Measurements from ENCODE around the gene MTX1.

MTX1 gene

GRCh38 chr1:155174324-155175280 is 33.9 kb upstream of the MTX1 start:
- peak; percentile 85 for DNase-seq (ENCODE audit: low spot score)

DNA sequence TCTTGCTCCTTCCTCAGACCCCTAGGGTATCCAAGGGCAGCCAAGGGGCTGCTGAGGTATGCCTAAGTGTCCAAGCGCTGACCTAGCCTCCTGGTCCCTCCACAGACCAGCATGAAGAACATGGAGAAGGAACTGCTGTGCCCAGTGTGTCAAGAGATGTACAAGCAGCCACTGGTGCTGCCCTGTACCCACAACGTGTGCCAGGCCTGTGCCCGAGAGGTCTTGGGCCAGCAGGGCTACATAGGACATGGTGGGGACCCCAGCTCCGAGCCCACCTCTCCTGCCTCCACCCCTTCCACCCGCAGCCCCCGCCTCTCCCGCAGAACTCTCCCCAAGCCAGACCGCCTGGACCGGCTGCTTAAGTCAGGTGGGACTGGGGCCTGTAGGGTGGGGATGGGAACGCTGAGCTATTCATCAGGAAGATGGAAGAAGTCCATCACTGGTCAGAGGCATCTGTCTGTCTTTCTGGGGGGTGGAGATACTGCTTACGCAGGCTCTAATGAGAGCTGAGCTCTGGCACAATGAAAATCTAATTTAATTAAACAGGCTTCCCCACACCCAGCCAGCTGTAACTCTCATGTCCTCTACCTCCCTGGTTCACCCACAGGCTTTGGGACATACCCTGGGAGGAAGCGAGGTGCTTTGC is 33.1 kb upstream of the MTX1 start:
- no peak for DNase-seq (ENCODE audit: low spot score)

DNA sequence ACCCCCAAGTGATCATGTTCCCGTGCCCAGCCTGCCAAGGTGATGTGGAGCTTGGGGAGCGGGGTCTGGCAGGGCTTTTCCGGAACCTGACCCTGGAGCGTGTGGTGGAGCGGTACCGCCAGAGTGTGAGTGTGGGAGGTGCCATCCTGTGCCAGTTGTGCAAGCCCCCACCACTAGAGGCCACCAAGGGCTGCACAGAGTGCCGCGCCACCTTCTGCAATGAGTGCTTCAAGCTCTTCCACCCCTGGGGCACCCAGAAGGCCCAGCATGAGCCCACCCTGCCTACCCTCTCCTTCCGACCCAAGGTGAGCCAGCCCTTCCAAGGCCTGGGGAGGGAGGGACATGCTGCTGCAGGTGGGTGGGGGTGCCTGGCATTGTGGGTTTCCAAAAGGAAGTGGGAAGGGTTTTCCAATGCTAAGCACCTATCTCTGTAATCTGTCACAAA is 32.5 kb upstream of the MTX1 start:
- DNase-seq (ENCODE audit: low spot score): no peak

- DNase-seq (ENCODE audit: low spot score): peak; percentile 93
Observed at GRCh38 chr1:155176544-155177071, 31.9 kb upstream of the MTX1 start.

DNA sequence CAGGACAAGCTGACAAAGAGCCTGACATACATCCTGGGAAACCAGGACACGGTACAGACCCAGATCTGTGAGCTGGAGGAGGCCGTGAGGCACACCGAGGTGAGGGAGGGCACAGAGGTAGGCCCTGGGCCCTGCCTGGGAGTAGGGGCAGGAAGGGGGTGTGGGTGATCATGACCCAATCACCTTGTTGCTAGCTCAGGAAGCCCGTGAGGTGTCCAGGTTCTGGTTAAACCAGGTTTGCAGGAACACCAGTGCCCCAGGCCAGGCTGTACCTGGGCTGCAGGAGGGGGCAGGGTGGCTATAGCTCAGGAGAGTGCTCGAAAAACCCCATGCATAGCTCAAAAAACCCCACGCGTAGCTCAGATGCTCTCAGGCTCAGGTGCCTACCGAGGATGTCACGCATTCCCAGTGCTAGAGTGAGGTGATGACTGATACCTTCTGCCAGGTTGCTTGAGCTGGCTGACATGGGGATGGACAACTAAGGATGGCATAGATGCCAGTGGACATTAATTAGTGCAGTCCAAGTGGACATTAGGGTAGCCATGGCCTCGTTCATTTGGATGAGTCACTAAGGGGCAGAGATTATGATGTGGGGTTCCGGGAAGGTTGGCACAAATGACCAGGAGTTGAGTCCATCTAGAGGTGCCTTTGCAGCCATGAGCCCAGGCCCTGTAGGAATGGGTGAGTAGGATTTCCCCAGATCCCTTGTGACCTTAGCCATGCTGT is 31.1 kb upstream of the MTX1 start:
- no peak for DNase-seq (ENCODE audit: low spot score)

- DNase-seq (ENCODE audit: low spot score): no peak
Observed at GRCh38 chr1:155177918-155178281, 30.6 kb upstream of the MTX1 start.

GRCh38 chr1:155178441-155179111 is 29.9 kb upstream of the MTX1 start:
- DNase-seq (ENCODE audit: low spot score): no peak

- no peak for DNase-seq (ENCODE audit: low spot score)
Observed at GRCh38 chr1:155179112-155180031, 29.1 kb upstream of the MTX1 start.

- no peak for DNase-seq (ENCODE audit: low spot score)
Observed at GRCh38 chr1:155181371-155182051, 27.0 kb upstream of the MTX1 start.

DNA sequence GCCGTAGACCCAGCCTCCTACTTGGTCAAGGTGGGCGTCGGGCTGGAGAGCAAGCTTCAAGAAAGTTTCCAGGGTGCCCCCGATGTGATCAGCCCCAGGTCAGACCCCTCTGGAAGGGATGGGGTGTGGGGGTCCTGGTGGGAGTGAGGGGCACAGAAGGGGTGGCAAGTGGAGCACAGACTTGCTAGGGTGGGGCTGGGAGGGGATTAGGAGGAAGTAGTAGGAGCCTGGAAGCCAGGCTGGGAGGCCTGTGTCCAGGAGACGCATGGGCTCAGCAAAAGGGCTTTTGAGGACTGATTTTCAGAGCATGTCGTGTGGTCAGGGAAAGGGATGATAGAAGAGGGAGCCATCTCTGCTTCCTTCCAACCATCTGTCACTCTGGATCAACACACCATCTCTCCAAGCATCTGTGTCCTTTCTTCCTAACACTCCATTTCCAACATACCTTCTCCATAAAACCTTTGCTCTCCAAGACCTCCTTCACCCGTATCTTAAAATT is 26.4 kb upstream of the MTX1 start:
- DNase-seq (ENCODE audit: low spot score): no peak

- DNase-seq (ENCODE audit: low spot score): no peak
Observed at GRCh38 chr1:155183775-155184221, 24.7 kb upstream of the MTX1 start.

- DNase-seq (ENCODE audit: low spot score): no peak
Observed at GRCh38 chr1:155184351-155184811, 24.1 kb upstream of the MTX1 start.

DNA sequence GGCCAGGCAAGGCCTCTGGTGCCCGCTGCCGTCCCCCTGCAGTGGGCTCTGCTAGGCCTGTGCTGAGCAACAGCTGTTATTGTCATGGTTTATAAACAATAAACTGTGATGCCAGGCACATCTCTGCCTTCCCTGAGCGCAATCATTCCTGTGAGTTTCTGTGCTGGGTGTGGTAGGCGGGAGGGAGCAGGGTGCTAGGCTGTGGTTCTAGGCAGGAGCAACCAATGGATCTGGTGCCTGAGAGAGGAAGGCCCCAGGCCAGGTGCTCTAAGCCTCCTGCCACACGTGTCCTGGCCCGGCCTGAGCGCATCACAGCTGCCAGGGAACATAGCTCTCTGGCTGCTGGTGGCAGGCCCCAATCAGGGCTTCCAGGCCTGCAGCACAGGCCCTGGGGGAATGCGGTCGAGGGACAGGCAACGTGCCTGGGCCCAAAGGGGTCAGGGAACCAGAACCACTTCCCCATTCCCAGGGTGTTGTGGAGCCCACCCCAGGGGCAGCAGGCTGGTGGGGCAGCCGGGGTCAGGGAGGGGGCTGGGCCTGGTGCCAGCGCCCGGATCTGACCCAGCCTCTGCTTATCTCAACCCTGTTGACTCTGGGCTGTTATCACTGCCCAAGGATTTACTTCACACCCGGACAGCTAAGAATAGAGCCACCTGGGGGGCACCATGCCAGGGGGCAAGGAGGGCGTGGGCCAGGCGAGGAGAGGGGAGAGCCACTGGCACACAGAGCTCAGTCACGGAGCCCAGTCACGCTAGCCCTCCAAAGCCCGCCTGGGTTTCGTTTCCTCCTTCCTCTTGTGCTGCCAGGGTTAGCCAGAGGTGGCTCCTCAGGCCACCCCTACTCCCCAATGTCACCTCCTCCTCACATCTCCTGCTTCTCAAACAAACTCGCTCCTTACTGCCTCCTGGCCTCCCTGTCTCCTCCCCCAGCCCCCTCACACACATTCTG is 23.4 kb upstream of the MTX1 start:
- DNase-seq (ENCODE audit: low spot score): no peak

- no peak for DNase-seq (ENCODE audit: low spot score)
Observed at GRCh38 chr1:155185783-155186066, 22.8 kb upstream of the MTX1 start.

DNA sequence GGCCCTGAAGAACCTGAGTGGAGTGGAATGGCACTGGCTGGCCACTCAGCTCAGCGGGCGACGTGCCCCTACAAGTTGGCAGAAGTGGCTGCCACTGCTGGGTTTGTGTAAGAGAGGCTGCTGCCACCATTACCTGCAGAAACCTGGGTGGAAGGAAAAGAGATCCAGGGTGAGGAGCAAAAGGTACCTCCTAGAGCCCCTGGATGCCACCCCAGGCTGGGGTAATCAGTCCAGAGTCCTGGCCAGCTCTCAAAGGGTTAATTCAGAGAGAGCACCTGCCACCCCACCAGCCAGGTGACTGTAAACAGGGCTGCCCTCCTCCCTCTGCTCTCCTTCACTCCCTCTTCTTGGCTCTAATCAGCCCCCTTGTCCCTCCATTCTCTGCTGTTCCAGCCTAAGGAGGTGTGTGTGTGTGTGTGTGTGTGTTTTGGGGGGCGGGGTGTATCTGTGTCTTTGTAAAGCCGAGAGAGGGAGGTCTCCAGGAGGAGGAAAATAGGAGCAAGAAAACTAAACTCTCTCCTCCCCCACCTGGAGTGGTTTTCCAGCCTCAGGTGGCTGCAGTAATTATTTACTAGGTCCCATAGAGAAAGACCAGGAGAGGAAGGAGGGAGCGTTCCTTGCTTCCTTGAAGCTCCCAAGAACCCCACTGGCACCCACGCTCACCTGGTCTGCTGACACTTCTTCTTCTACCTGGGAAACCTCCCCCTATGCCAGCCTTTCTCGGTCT is 22.3 kb upstream of the MTX1 start:
- DNase-seq (ENCODE audit: low spot score): no peak

- DNase-seq (ENCODE audit: low spot score): no peak
Observed at GRCh38 chr1:155186794-155187455, 21.6 kb upstream of the MTX1 start.

DNA sequence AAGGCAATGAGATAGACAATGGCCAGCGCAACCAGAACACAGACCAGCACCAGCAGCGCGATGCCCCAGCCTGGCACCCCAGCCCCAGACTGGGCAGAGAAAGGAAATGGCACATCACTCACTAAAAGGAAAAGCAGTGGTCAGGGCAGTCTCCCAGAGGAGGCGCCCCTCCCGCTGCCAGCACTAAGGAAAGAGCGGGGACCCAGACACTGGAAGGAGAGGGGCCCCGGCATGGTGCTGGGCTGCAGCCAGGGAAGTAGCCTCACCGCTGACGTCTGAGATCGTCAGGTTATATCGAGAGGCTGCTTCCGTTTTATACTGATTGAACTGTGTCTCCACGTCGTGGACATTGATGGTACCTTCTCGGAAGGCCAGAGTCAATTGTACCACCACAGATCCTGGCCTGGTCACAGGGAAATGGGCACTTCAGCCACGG is 21.0 kb upstream of the MTX1 start:
- DNase-seq (ENCODE audit: low spot score): no peak

- DNase-seq (ENCODE audit: low spot score): no peak
Observed at GRCh38 chr1:155188268-155188667, 20.2 kb upstream of the MTX1 start.
